Thyroid gland (tissue), 4 donors: ENCODE data around the gene SMC2.

Experiments used
- CTCF ChIP-seq, 6 experiments: fragments of 200-600 bp in 3 of 6; fragments of 450-650 bp in 3 of 6; sonication (generic) in 3 of 6; IDR thresholded peaks; one replicate each; pipeline ENCODE4 v1.5.1; 2016 to 2019; ENCODE audit warnings: antibody characterized with exemption in 6 of 6, mild to moderate bottlenecking in 2 of 6, inconsistent platforms in 1 of 6, moderate library complexity in 1 of 6
- POLR2A ChIP-seq, 2 donors: fragments of 450-650 bp; IDR thresholded peaks; one replicate each; pipeline ENCODE4 v1.6.1; 2017; ENCODE audit warnings: antibody characterized with exemption in 2 of 2, mild to moderate bottlenecking in 2 of 2, moderate library complexity in 1 of 2

- TF ChIP-seq POLR2A (IDR thresholded peaks at IDR 0.05) (no peak), CTCF (IDR thresholded peaks at IDR 0.05) (no peak)
These were observed 79.0 kb downstream of the SMC2 start for GRCh38 chr9:104173067-104173466.
